ENCODE data around the gene LAYN.

GRCh38 chr11:111532365-111532709 is 8.2 kb upstream of the LAYN start:
- TF ChIP-seq POLR2A (IDR thresholded peaks at IDR 0.05; ENCODE audit: extremely low read depth, insufficient read length) (no peak), MAX (IDR thresholded peaks at IDR 0.05; ENCODE audit: low read depth, low read length) (peak; percentile 82), MYC (IDR thresholded peaks at IDR 0.05; ENCODE audit: low read depth, low read length) (0 out of 2 replicates have a peak, but pooled peaks have one; percentile 33)
- TF ChIP-seq, protein P1, sequence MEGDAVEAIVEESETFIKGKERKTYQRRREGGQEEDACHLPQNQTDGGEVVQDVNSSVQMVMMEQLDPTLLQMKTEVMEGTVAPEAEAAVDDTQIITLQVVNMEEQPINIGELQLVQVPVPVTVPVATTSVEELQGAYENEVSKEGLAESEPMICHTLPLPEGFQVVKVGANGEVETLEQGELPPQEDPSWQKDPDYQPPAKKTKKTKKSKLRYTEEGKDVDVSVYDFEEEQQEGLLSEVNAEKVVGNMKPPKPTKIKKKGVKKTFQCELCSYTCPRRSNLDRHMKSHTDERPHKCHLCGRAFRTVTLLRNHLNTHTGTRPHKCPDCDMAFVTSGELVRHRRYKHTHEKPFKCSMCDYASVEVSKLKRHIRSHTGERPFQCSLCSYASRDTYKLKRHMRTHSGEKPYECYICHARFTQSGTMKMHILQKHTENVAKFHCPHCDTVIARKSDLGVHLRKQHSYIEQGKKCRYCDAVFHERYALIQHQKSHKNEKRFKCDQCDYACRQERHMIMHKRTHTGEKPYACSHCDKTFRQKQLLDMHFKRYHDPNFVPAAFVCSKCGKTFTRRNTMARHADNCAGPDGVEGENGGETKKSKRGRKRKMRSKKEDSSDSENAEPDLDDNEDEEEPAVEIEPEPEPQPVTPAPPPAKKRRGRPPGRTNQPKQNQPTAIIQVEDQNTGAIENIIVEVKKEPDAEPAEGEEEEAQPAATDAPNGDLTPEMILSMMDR (IDR thresholded peaks at IDR 0.05; ENCODE audit: low read depth, low read length), result no peak
